Measurements from ENCODE around the gene IMPDH2. TPM values are rescaled to one million over a fixed set of nuclear protein-coding genes. Genes with fewer than 3 reads are reported as not detected.

Gene IMPDH2
- total and polyA plus RNA-seq, 10 of the 15 experiments (the other 5 are each of a cell fraction or from before 2014, with no cell fraction given) = 190 to 424 (median 345) TPM

DNA sequence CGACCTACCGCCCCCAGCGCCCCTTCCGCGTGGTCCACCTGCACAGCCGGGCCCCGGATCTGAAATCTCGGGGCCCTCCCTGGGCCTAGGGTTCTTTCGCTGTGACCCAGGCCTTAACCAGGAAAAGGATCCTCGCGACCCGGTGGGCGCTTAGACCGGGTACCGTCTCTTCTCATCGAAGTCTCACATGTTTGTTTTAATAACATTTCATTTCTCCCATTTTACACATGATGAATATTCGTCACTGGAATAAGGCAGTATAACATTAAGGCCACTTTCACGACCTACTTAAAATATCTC is 10.5 kb downstream of the IMPDH2 start (continued):
- TF ChIP-seq, protein P1, sequence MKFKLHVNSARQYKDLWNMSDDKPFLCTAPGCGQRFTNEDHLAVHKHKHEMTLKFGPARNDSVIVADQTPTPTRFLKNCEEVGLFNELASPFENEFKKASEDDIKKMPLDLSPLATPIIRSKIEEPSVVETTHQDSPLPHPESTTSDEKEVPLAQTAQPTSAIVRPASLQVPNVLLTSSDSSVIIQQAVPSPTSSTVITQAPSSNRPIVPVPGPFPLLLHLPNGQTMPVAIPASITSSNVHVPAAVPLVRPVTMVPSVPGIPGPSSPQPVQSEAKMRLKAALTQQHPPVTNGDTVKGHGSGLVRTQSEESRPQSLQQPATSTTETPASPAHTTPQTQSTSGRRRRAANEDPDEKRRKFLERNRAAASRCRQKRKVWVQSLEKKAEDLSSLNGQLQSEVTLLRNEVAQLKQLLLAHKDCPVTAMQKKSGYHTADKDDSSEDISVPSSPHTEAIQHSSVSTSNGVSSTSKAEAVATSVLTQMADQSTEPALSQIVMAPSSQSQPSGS (IDR thresholded peaks at IDR 0.05; ENCODE audit: low read length) = no peak
- peak; percentile 28; the same call in 1 of the 2 replicates for TF ChIP-seq POLR2AphosphoS2 (IDR thresholded peaks at IDR 0.05; ENCODE audit: low read depth, low read length)
- TF ChIP-seq NFYB (IDR thresholded peaks at IDR 0.05; ENCODE audit: insufficient read depth, low read depth, low read length) = no peak
- TF ChIP-seq CREM (IDR thresholded peaks at IDR 0.05; ENCODE audit: low read depth) = no peak
- no peak for TF ChIP-seq ZNF217 (IDR thresholded peaks at IDR 0.05)
- TF ChIP-seq, protein P2, sequence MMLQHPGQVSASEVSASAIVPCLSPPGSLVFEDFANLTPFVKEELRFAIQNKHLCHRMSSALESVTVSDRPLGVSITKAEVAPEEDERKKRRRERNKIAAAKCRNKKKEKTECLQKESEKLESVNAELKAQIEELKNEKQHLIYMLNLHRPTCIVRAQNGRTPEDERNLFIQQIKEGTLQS (IDR thresholded peaks at IDR 0.05; ENCODE audit: borderline replicate concordance, extremely low read depth, low read depth, low read length) = no peak
- TF ChIP-seq RAD21 (IDR thresholded peaks at IDR 0.05; ENCODE audit: insufficient read depth, low read depth, low read length) = no peak
- TF ChIP-seq NFXL1 (IDR thresholded peaks at IDR 0.05; ENCODE audit: borderline replicate concordance) = no peak
- TF ChIP-seq ZNF384 (IDR thresholded peaks at IDR 0.05; ENCODE audit: borderline replicate concordance, low read depth, low read length) = no peak
- TF ChIP-seq SRF (IDR thresholded peaks at IDR 0.05; ENCODE audit: low read depth in 2 of 2, low read length in 2 of 2) = no peak
- TF ChIP-seq, protein P3, sequence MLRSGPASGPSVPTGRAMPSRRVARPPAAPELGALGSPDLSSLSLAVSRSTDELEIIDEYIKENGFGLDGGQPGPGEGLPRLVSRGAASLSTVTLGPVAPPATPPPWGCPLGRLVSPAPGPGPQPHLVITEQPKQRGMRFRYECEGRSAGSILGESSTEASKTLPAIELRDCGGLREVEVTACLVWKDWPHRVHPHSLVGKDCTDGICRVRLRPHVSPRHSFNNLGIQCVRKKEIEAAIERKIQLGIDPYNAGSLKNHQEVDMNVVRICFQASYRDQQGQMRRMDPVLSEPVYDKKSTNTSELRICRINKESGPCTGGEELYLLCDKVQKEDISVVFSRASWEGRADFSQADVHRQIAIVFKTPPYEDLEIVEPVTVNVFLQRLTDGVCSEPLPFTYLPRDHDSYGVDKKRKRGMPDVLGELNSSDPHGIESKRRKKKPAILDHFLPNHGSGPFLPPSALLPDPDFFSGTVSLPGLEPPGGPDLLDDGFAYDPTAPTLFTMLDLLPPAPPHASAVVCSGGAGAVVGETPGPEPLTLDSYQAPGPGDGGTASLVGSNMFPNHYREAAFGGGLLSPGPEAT (IDR thresholded peaks at IDR 0.05; ENCODE audit: low read depth) = no peak
- TF ChIP-seq JUND (IDR thresholded peaks at IDR 0.05; ENCODE audit: low read depth, low read length) = no peak
- no peak for TF ChIP-seq CREB1 (IDR thresholded peaks at IDR 0.05; ENCODE audit: low read depth)
- TF ChIP-seq, protein P4, sequence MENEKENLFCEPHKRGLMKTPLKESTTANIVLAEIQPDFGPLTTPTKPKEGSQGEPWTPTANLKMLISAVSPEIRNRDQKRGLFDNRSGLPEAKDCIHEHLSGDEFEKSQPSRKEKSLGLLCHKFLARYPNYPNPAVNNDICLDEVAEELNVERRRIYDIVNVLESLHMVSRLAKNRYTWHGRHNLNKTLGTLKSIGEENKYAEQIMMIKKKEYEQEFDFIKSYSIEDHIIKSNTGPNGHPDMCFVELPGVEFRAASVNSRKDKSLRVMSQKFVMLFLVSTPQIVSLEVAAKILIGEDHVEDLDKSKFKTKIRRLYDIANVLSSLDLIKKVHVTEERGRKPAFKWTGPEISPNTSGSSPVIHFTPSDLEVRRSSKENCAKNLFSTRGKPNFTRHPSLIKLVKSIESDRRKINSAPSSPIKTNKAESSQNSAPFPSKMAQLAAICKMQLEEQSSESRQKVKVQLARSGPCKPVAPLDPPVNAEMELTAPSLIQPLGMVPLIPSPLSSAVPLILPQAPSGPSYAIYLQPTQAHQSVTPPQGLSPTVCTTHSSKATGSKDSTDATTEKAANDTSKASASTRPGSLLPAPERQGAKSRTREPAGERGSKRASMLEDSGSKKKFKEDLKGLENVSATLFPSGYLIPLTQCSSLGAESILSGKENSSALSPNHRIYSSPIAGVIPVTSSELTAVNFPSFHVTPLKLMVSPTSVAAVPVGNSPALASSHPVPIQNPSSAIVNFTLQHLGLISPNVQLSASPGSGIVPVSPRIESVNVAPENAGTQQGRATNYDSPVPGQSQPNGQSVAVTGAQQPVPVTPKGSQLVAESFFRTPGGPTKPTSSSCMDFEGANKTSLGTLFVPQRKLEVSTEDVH (IDR thresholded peaks at IDR 0.05; ENCODE audit: low read depth, partially characterized antibody) = peak; percentile 31
- TF ChIP-seq MXI1 (IDR thresholded peaks at IDR 0.05; ENCODE audit: low read depth, low read length) = no peak
- TF ChIP-seq CHD2 (IDR thresholded peaks at IDR 0.05; ENCODE audit: borderline replicate concordance, low read depth, low read length) = no peak
- no peak for TF ChIP-seq MTA2 (IDR thresholded peaks at IDR 0.05; ENCODE audit: low read depth)

Data from GM12878 (cell line).